ENCODE results near the gene MANF.

DNA sequence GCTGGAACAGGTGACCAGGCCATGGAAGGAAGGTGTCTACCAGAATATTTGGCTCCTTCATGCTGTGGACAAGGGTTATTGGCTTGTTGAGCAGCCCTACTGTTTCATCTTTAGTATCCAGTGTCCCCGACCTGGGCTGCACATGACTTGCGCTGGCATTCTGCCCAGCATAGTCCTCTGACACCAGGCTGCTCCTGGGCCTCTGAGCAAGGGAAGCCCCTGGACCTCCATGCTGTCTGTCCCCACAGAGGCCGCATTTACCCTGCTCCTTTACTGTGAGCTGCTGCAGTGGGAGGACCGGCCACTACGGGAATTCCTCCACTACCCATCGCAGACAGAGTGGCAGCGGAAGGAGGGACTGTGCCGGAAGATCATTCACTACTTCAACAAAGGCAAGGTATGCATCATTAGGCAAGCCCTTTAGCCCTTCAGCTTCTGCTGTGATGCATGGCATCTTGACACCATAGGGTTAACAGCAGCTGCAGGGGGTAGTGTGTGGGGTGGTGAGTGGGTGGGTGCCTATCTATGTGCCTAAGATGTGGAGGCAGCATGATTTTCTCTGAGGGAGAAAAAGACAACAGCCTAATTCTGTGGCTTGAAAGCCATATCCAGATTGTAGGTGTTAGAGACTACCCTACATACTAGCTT, 44.0 kb upstream of the MANF start:
- TF ChIP-seq EZH2 (IDR thresholded peaks at IDR 0.05; ENCODE audit: borderline replicate concordance, low read depth, low read length, poor library complexity, severe bottlenecking): no peak
- no peak for TF ChIP-seq CTCF (conservative IDR thresholded peaks at IDR 0.05; ENCODE audit: low read depth, low read length)

Data from A673 (cell line).